Heart left ventricle (tissue), 13 donors: ENCODE measurements around the gene IDI2.

Source experiments
- CTCF ChIP-seq, 12 donors: fragments of 200-600 bp; sonication (generic) in 4 of 12; IDR thresholded peaks; one replicate each; pipeline versions ENCODE4 v1.5.0 to v1.8.0; 2018 to 2022; ENCODE audit warnings: antibody characterized with exemption in 12 of 12, mild to moderate bottlenecking in 5 of 12
- POLR2A ChIP-seq, 2 donors: fragments of 450-650 bp; IDR thresholded peaks; one replicate each; pipeline ENCODE4 v1.6.1; 2017; ENCODE audit warnings: antibody characterized with exemption in 2 of 2, mild to moderate bottlenecking in 2 of 2, moderate library complexity in 2 of 2
- donor health status: ischemic (EF 13 %, LVEDD 7.1; RV severe dilation, severe dysfunction).
- donor health status: DM: no; HTN: yes; CAD: no.
- donor health status: DM: no; HTN: no; CAD: no.
- donor health status: ischemic (EF 25% LVEDD 6.9; RV normal size, moderate dysfunction).
- donor health status: ischemic (EF 25% LVEDD 5.7; RV mildly dilated, moderate dysfunction).
- donor health status: ischemic (EF 35%, LVEDD 5.7; RV mildly dilated, moderate dysfunction).
- donor health status: nonischemic (EF 11% LVEDD 7.7; RV severe dilation, severe dysfunction).
- donor health status: DM: yes; HTN: yes; CAD: no.
- donor health status: PGD.
- donor health status: ischemic (EF 29% LVEDD 5.4; RV normal size, mild dysfunction).
- donor health status: nonischemic (EF 23%, LVEDD 6.1; RV moderate dilation, normal function).

DNA sequence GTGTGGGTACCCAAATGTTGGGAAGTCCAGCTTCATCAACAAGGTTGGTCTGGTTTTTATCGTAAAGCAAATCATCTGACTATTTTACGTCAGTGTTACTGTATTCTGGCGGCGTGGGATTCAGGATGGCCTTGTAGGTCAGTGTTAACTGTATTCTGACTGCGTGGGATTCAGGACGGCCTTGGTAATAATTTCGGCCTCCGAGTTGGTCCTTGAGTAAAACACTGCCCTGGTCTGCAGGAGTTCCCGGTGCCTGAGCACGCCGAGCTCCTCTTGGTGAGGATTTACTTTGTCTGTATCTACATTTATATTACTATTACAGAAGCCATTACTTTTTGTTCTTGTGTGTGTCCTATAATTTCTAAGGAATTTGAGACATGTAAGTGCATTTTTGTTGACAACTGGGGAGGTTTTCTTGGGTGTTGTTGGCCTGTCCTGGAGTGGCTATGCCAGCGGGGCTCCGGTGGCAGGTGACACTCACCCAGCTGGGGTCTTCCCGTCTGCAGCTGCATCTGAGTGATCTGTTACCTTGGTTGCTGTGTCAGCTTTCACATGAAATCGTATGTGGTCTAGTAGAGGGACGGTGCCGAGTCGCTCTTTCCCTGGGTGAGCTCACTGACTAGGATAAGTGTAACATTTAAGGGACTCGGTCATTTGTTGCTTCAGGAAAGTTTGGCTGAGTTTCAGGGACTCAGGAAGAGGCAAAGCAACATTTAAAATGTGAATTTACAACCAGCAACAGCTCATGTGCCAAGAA is 28.2 kb downstream of the IDI2 start:
- TF ChIP-seq CTCF (IDR thresholded peaks at IDR 0.05) (no peak), POLR2A (IDR thresholded peaks at IDR 0.05) (no peak)
